Activated naive CD8-positive, alpha-beta T cell treated with anti-CD3 and anti-CD28 coated beads for 36 hours (primary cell): ENCODE measurements around the gene PPARD. TPM values are rescaled to one million over a fixed set of nuclear protein-coding genes. Genes with fewer than 3 reads are reported as not detected.

Experiments
- DNase-seq: peaks from one replicate; pipeline ENCODE4 v3.0.0; 2021
- H3K27ac Mint-ChIP-seq: one replicate; pipeline ENCODE4 v1.8.0; 2022; ENCODE audit warnings: mild to moderate bottlenecking, moderate library complexity, mixed read lengths
- H3K27me3 Mint-ChIP-seq: one replicate; pipeline ENCODE4 v1.8.0; 2022; ENCODE audit warnings: mild to moderate bottlenecking, mixed read lengths
- H3K36me3 Mint-ChIP-seq: one replicate; pipeline ENCODE4 v1.8.0; 2021; ENCODE audit warnings: mild to moderate bottlenecking, mixed read lengths
- H3K4me1 Mint-ChIP-seq: one replicate; pipeline ENCODE4 v1.8.0; 2021; ENCODE audit warnings: mixed read lengths
- H3K4me3 Mint-ChIP-seq: one replicate; pipeline ENCODE4 v1.8.0; 2022; ENCODE audit warnings: mild to moderate bottlenecking, moderate library complexity, mixed read lengths
- H3K9me3 Mint-ChIP-seq: one replicate; pipeline ENCODE4 v1.8.0; 2022; ENCODE audit warnings: mixed read lengths
- total RNA-seq, 2 experiments: library from RNA; stranded (reverse); gene quantifications; one replicate each; pipeline ENCODE4 v1.2.3, GENCODE V29; 2021

The PPARD gene
- total RNA-seq, 2 experiments from 2014 or later = 17.0 to 17.8 TPM

DNA sequence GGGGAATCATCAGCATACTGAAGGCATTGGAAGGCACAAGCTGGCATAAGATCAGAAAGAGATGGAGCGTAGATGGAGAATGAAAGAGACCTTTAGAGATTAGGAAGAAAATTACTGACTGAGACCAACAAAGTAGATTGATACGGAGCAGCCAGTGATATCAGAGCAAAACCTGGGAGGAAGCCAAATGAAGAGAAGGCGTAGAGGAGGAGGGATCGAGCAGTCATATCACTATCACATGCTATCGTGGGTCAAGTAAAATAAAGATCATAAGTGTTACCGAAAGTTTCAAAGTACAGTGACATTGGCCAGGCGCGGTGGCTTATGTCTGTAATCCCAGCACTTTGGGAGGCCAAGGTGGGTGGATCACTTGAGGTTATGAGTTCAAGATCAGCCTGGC lies 56.2 kb downstream of the PPARD start:
- H3K4me3 Mint-ChIP-seq = no peak overlapping the region
- H3K36me3 Mint-ChIP-seq = no peaks in the 10 kb centered on the region
- no peaks in the 10 kb centered on the region for H3K9me3 Mint-ChIP-seq
- no peak for DNase-seq
- H3K27me3 Mint-ChIP-seq = no peaks in the 10 kb centered on the region
- H3K27ac Mint-ChIP-seq = no peak overlapping the region
- peaks cover 32% of the 10 kb centered on the region for H3K4me1 Mint-ChIP-seq

DNA sequence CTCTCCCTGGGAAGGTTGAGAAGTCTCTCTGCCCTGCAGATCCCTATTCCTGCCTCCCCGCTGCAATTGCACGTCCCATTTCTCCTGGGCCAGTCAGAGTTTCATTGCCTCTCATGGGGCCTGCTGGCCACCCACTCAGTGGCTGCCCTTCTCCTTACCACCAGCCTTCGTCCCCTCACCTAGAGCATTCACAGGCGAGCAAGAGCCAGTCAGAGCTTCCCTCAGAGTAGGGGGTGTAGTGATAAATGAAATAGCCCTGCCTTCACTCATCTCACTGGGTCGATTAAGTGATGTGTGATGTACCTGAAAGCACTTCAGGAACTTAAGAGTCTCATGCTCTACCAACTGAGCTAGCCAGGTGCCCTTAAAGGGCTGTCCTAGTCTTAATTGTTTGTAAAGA lies 57.8 kb downstream of the PPARD start:
- H3K9me3 Mint-ChIP-seq = no peaks in the 10 kb centered on the region
- no peak overlapping the region for H3K4me3 Mint-ChIP-seq
- H3K4me1 Mint-ChIP-seq = peaks cover 21% of the 10 kb centered on the region
- H3K36me3 Mint-ChIP-seq = no peaks in the 10 kb centered on the region
- no peaks in the 10 kb centered on the region for H3K27me3 Mint-ChIP-seq
- no peak for DNase-seq
- H3K27ac Mint-ChIP-seq = no peak overlapping the region

DNA sequence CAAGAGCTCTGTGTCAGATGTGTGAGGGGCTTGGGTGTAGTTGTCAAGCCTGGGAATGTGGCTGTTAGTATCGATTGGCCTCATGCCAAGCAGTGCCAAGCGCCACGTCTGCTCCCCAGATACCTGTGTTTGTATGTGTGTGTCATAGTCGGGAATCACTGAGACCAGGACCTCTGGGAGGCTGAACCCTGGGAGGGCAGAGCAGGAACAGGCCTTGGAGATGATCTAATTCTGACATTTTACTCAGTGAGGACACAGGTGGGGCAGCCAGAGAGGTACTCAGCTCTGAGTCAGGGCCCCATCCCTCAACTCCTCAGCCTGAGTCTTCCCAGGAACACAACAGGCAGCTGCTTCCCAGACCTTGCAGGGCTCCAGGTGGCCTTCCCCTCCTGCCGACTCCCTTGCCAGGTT lies 58.5 kb downstream of the PPARD start:
- no peak overlapping the region for H3K27ac Mint-ChIP-seq
- DNase-seq = no peak
- H3K4me3 Mint-ChIP-seq = no peak overlapping the region
- no peaks in the 10 kb centered on the region for H3K27me3 Mint-ChIP-seq
- peaks cover 17% of the 10 kb centered on the region for H3K4me1 Mint-ChIP-seq
- H3K36me3 Mint-ChIP-seq = no peaks in the 10 kb centered on the region
- H3K9me3 Mint-ChIP-seq = no peaks in the 10 kb centered on the region

DNA sequence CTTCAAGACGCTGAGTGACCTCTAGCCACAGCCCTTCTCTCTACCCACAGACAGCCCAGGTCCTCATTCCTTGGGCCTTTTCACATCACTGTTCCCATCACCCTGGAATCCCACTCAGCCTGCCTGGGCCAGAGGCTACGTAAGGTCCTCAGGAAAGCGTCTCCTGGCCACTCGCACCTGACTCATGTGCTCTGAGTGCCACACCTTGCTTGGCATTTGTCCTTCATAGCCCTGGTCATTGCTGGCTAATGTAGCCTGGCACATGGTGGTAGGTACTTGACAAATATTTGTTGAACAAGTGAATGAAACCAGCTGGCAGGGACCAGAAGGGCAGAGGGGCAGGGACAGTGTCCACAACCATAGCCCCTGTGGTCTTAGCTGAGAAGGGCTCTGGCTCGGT lies 59.2 kb downstream of the PPARD start:
- DNase-seq = no peak
- Mint-ChIP-seq H3K36me3 (no peaks in the 10 kb centered on the region), H3K27ac (no peak overlapping the region), H3K9me3 (no peaks in the 10 kb centered on the region), H3K4me3 (no peak overlapping the region), H3K4me1 (peaks cover 21% of the 10 kb centered on the region), H3K27me3 (no peaks in the 10 kb centered on the region)

DNA sequence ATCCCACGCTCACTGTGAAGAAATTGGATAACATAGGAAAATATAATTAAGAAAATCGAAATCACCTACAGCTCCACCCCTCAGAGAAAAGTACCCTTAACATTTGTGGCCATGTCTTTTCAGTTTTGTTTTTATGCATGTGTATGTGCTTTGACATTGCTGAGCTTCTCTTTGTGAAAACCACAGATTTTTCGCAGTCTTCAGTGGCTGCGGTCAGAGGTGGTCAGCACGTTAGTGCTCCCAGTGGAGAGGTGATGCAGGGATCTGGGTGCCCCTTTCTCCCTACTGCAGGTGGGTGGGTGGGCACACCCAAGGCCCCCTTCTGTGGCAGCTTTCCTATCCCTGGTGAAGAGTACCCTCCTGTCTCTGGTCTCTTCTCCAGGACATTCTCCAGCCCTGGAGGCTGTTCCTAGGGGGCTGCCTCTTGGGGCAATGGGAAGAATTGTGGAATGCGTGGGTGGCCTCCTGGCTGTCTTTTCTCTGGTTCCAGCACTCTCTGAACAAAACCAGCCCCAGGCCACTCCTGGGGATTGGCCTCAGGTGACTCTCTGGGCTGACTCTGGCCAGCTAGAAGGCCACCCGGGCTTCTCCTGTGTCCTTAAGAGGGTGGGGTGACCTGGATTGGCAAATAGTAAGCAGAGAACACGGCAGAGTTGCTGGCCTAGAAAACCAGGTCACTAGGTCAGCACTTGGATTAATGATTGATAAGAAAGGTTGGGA lies 59.9 kb downstream of the PPARD start:
- Mint-ChIP-seq H3K9me3 (no peaks in the 10 kb centered on the region), H3K36me3 (no peaks in the 10 kb centered on the region), H3K4me1 (peaks cover 16% of the 10 kb centered on the region), H3K27me3 (no peaks in the 10 kb centered on the region), H3K27ac (peak overlapping the region; percentile 18), H3K4me3 (no peak overlapping the region)
- DNase-seq = no peak

DNA sequence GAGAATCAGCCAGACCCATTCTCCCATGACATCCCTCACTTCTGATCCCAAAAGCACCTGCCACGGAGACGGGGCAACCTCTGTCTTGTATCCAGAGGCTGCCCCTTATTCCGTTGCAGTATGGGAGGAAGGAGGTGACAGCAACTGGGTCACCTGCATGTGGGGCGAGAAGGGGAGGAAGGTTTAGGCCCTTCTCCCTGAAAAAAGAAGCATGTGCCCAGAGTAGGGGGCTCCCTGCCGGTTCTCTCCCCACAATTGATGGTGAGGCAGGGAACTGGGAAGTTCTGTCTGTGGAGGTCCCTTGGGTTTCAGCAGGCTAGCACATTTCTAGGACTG lies 60.5 kb downstream of the PPARD start:
- no peak overlapping the region for H3K27ac Mint-ChIP-seq
- H3K27me3 Mint-ChIP-seq = no peaks in the 10 kb centered on the region
- H3K9me3 Mint-ChIP-seq = no peaks in the 10 kb centered on the region
- DNase-seq = no peak
- no peaks in the 10 kb centered on the region for H3K36me3 Mint-ChIP-seq
- no peak overlapping the region for H3K4me3 Mint-ChIP-seq
- peaks cover 12% of the 10 kb centered on the region for H3K4me1 Mint-ChIP-seq

DNA sequence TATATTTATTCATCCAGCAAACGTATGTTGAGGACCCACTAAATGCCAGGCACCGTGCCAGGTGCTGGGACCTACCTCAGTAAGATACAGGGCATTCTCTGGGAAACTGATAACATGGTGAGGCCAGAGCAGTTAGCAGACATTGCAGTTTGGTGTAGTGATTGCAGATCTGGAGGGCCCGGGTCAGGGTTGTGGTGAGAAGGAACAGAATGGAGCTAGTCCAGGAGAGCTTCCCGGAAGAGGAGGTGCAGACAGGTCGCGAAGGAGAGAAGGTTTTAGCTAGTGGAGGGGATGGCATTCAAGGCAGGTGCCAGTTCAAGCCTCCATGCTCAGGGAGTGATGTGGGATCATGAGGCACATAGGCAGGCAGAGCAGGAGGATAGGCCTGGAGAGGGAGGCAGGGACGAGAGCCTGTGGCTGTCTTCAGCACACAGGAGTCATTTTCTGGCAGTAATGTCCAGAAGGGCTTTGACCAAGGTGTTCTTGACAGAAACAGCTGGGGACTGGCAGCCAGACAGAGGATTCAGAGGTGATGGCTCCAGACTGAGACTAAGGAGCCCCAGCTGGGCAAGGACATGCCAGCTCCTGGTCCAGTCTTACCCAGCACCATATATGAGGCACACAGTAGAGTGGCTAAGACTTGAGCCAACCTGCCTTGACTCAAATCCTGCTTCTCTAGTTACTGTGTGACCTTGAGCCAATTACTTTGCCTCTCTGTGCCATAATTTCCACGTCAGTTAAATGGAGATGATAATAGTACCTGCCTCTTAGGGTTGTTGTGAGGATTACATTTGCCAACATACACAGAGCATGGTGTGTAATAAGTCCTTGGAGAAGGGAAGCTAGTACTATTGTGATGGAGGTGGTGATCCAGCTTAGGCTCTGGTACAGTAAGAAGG lies 61.4 kb downstream of the PPARD start:
- Mint-ChIP-seq H3K4me3 (no peak overlapping the region), H3K27ac (no peak overlapping the region), H3K4me1 (peaks cover 12% of the 10 kb centered on the region), H3K27me3 (no peaks in the 10 kb centered on the region), H3K36me3 (no peaks in the 10 kb centered on the region), H3K9me3 (no peaks in the 10 kb centered on the region)
- no peak for DNase-seq

DNA sequence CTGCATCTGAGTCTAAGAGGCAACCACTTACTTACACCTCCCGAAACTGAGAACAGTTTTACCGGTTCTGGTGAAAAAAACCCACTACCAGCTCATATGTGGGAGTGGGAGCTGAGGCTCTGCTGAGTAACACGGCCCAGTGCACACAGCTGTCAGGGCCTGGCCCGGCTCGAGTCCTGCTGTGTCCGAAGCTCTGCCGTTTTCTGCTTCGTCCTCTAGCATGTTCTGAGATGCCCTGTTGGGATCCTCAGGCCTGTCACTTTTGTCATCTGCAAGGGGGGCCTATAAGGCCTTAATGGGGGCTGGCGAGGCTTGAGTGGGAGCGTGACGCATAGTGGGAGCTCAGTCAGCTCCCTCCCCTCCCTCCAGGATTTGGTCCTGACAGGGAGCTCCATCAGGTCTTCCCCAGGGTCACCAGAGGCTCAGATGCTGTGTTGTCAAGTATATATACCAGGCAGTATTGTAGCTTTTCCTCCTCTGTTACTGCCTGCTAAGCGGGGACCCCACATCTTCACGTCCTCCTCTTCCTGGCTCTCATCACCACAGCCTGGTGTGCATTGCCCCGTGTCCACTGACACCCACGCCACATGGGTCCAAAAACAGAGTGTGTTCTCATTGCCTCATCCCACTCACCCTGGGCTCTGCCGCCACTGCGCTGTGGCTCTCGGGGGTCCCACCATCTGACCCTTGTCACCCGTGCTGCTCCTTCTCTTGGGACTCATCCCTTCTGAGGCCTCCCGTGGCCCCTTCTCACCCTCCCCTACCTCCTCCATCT lies 64.5 kb downstream of the PPARD start:
- no peak for DNase-seq
- Mint-ChIP-seq H3K36me3 (peaks cover 7% of the 10 kb centered on the region), H3K4me1 (peaks cover 28% of the 10 kb centered on the region), H3K27me3 (no peaks in the 10 kb centered on the region), H3K27ac (peak overlapping the region; percentile 39), H3K9me3 (no peaks in the 10 kb centered on the region), H3K4me3 (no peak overlapping the region)

DNA sequence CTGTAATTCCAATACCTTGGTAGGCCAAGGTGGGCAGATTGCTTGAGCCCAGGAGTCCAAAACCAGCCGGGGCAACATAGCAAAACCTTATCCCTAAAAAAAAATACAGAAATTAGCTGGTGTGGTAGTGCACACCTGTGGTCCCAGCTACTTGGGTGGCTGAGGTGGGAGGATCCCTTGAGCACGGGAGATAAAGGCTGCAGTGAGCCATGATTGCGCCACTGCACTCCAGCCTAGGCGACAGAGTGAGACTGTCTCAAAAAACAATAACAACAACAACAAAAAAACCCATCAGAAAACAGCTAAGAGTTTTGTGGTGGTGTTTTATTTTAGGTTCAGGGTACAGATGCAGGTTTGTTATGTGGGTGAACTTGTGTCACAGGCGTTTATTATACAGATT lies 66.9 kb downstream of the PPARD start:
- Mint-ChIP-seq H3K27ac (peak overlapping the region; percentile 39), H3K9me3 (no peaks in the 10 kb centered on the region), H3K4me1 (peaks cover 22% of the 10 kb centered on the region), H3K4me3 (no peak overlapping the region), H3K27me3 (no peaks in the 10 kb centered on the region), H3K36me3 (peaks cover 17% of the 10 kb centered on the region)
- DNase-seq = no peak

DNA sequence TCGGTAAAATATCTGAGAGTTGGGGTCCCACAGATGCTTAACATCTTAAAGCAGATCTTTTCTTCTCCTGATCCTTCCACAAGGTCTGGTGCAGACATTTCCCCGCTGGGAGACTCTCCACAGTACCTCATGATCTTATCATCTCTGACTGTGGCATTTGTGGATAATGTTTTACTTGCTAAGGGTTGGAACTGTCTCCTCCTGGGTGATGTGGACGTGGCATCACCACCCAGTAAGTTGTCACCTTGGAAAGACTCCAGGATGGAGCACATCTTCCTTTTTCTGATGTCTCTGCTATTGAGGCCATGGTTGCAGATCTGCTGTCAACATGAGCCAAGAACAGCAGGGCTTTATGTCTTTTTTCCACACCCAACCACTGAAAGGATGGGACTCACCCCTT lies 67.8 kb downstream of the PPARD start:
- peak overlapping the region; percentile 80 for H3K27ac Mint-ChIP-seq
- no peaks in the 10 kb centered on the region for H3K27me3 Mint-ChIP-seq
- DNase-seq = no peak
- H3K9me3 Mint-ChIP-seq = no peaks in the 10 kb centered on the region
- H3K36me3 Mint-ChIP-seq = peaks cover 17% of the 10 kb centered on the region
- H3K4me1 Mint-ChIP-seq = peaks cover 25% of the 10 kb centered on the region
- H3K4me3 Mint-ChIP-seq = no peak overlapping the region

DNA sequence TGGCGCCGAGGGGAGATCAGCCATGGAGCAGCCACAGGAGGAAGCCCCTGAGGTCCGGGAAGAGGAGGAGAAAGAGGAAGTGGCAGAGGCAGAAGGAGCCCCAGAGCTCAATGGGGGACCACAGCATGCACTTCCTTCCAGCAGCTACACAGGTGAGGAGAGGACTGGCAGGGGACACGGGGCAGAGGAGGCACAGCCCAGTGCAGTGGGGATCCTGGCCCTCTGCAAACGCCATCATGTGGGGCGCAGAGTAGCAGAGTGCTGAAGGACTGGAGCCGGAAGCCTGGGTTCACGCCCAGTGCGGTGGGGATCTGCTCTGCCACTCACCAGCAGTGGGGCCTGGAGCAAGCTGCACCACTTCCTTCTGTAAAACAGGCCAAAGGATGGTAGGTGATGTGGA lies 68.7 kb downstream of the PPARD start:
- DNase-seq = peak; percentile 21
- H3K9me3 Mint-ChIP-seq = no peaks in the 10 kb centered on the region
- H3K4me1 Mint-ChIP-seq = peaks cover 28% of the 10 kb centered on the region
- peak overlapping the region; percentile 48 for H3K4me3 Mint-ChIP-seq
- no peaks in the 10 kb centered on the region for H3K27me3 Mint-ChIP-seq
- H3K36me3 Mint-ChIP-seq = peaks cover 21% of the 10 kb centered on the region
- peak overlapping the region; percentile 80 for H3K27ac Mint-ChIP-seq

DNA sequence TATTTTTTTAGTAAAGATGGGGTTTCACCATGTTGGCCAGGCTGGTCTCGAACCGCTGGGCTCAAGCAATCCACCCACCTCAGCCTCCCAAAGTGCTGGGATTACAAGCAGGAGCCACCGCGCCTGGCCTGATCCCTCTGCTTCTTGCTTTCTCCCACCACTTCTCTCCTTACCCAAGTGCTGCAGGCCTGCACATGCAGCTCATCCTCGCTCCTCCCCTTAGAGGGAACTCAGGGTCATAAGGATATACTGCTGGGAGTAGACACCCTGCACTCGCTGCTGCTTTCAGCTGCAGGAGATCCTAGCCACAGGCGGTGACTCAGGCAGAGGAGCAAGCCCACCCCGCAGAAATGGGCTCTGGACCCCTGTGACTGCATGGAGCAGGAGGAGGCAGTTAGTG lies 69.7 kb downstream of the PPARD start:
- no peaks in the 10 kb centered on the region for H3K27me3 Mint-ChIP-seq
- no peaks in the 10 kb centered on the region for H3K9me3 Mint-ChIP-seq
- H3K4me3 Mint-ChIP-seq = no peak overlapping the region
- no peak overlapping the region for H3K27ac Mint-ChIP-seq
- peaks cover 25% of the 10 kb centered on the region for H3K4me1 Mint-ChIP-seq
- DNase-seq = no peak
- peaks cover 26% of the 10 kb centered on the region for H3K36me3 Mint-ChIP-seq

DNA sequence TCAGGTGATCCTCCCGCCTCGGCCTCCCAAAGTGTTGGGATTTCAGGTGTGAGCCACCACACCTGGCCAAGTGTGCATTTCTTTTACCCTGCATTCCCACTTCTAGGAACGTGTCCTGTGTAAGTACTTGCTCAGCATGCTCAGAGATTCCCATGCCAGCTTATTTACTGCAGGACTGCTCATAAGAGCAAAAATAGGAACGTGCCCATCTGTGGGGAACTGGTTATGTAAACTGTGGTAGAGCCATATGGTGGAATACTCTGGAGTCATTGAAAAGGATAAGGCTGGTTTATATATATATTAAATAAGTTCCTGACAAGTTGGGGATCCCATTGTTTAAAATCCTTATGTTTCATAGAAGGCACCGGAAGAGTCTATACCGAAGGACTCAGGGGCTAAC lies 71.6 kb downstream of the PPARD start:
- no peak for DNase-seq
- Mint-ChIP-seq H3K27ac (no peak overlapping the region), H3K9me3 (no peaks in the 10 kb centered on the region), H3K36me3 (peaks cover 39% of the 10 kb centered on the region), H3K4me3 (no peak overlapping the region), H3K27me3 (no peaks in the 10 kb centered on the region), H3K4me1 (peaks cover 39% of the 10 kb centered on the region)

DNA sequence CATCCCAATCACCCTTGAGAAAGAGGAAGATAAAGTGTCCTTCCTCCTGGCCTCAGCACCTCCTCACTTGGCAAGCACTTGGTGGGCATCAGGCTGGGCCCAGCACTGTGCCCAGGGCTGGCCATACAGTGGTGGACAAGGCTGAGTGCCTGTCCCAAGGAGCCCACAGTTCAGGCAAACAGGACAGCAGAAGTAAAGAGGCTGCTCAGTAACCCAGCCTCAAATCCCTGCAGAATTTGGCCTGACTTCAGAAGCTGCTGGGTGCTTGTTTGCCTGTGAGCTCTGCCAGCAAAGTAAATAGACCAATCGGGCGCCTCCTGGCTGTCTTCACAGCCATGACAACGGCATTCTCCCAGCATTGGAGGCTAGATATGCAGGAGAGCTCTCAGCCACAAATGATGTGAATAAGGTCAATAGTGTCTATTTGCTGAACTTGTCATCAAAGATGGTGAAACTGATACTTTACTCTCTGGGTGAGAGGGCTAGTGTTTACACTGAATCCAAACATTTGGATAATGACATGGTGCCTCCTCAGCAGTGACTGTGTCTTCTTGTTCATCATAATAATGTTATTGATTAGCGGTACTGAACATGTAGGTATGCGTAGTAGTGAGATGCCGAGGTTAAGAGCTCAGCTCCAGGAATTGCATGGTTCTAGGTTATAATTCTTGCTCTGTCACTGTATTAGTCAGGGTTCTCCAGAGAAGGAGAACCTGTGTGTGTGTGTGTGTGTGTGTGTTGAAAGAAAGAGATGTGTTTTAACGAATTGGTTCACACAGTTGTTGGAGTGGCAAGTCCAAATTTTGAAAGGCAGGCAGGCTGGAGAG lies 72.9 kb downstream of the PPARD start:
- H3K27me3 Mint-ChIP-seq = no peaks in the 10 kb centered on the region
- H3K9me3 Mint-ChIP-seq = no peaks in the 10 kb centered on the region
- no peak for DNase-seq
- no peak overlapping the region for H3K27ac Mint-ChIP-seq
- H3K4me3 Mint-ChIP-seq = no peak overlapping the region
- peaks cover 39% of the 10 kb centered on the region for H3K4me1 Mint-ChIP-seq
- H3K36me3 Mint-ChIP-seq = peaks cover 41% of the 10 kb centered on the region
